Measurements from ENCODE around the gene ZNF468. TPM values are rescaled to one million over a fixed set of nuclear protein-coding genes. Genes with fewer than 3 reads are reported as not detected.
"Not testable (repeated sequence)": the region's sequence is repeated elsewhere in the genome, so short reads cannot be mapped to it uniquely, and the experiment has no call there.

The ZNF468 gene
- total and polyA plus RNA-seq, 2 donors (not counting 1 experiment from before 2014, with no cell fraction given), result 12.6 to 35.3 TPM

DNA sequence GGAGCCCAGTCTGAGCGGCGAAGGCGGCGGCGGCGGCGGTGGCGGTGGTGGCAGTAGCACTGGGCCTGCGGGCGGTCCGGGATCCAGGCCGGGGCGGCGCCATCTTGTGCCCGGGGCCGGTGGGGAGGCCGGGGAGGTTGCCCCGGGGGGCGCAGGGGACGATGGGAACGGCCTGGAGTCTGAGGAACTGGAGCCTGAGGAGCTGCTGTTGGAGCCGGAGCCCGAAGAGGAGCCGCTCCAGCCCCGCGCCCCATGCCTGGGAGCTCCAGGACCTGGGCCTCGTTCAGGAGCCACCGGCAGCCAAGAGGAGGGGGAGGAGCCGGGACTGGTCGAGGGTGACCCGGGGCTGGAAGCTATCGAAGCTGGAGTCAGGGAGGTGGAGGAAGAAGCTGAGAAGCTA is 47.6 kb downstream of the ZNF468 start:
- no peak overlapping the region for H2AFZ ChIP-seq (ENCODE audit: insufficient read depth, low read depth, low read length, poor library complexity, severe bottlenecking)
- TF ChIP-seq, protein P1, sequence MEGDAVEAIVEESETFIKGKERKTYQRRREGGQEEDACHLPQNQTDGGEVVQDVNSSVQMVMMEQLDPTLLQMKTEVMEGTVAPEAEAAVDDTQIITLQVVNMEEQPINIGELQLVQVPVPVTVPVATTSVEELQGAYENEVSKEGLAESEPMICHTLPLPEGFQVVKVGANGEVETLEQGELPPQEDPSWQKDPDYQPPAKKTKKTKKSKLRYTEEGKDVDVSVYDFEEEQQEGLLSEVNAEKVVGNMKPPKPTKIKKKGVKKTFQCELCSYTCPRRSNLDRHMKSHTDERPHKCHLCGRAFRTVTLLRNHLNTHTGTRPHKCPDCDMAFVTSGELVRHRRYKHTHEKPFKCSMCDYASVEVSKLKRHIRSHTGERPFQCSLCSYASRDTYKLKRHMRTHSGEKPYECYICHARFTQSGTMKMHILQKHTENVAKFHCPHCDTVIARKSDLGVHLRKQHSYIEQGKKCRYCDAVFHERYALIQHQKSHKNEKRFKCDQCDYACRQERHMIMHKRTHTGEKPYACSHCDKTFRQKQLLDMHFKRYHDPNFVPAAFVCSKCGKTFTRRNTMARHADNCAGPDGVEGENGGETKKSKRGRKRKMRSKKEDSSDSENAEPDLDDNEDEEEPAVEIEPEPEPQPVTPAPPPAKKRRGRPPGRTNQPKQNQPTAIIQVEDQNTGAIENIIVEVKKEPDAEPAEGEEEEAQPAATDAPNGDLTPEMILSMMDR (IDR thresholded peaks at IDR 0.05), result no peak
- ATAC-seq (ENCODE audit: low read depth), result no peak
- H3K4me3 ChIP-seq (ENCODE audit: control extremely low read depth in 1 of 5, extremely low read depth in 1 of 5, insufficient read depth in 1 of 5, low read depth in 2 of 5, low read length in 4 of 5), result no peak overlapping the region
- no peaks in the 10 kb centered on the region for H4K20me1 ChIP-seq (ENCODE audit: control insufficient read depth, insufficient read depth, low read length, poor library complexity, severe bottlenecking)
- no peaks in the 10 kb centered on the region for H3K4me1 Mint-ChIP-seq
- H3K27me3 Mint-ChIP-seq, result no peaks in the 10 kb centered on the region
- 98% methylated on average over 32 of the region's 32 CpGs for WGBS (ENCODE audit: insufficient coverage)
- H3K79me2 ChIP-seq (ENCODE audit: control insufficient read depth, insufficient read depth, low read length), result no peaks in the 10 kb centered on the region
- H3K4me1 ChIP-seq (ENCODE audit: control insufficient read depth in 2 of 2, insufficient read depth in 2 of 2, low read length in 2 of 2), result no peaks in the 10 kb centered on the region
- H3K27ac Mint-ChIP-seq, result no peak overlapping the region
- intact Hi-C loops (cut with micrococcal nuclease), result no loop called here
- no peak overlapping the region for H3K9ac ChIP-seq (ENCODE audit: low read length)
- H3K9me3 Mint-ChIP-seq (ENCODE audit: insufficient read depth), result peaks cover 17% of the 10 kb centered on the region
- H3K9me3 ChIP-seq (ENCODE audit: control extremely low read depth in 1 of 3, control insufficient read depth in 2 of 3, insufficient read depth in 1 of 3, low read length in 2 of 3), result peaks cover 1 to 60% (median 9%) of the 10 kb centered on the region in 3 donors
- H3K4me2 ChIP-seq (replicated peaks; ENCODE audit: low read depth, low read length, poor library complexity, severe bottlenecking), result no peak overlapping the region
- no peak for DNase-seq
- peaks cover 0 to 34% of the 10 kb centered on the region in 2 experiments for H3K36me3 ChIP-seq (replicated peaks in 1 of 2; ENCODE audit: control extremely low read depth in 1 of 2, control insufficient read depth in 1 of 2, extremely low read depth in 1 of 2, insufficient read depth in 2 of 2, low read length in 1 of 2)
- ChIA-PET POLR2A (no interaction called here), CTCF (interaction anchor here (0.6 kb wide), 1 partner anchor 130 kb away, joined by 3 read pairs; no protein-coding TSS in a partner anchor)
- no peak overlapping the region for H3K27ac ChIP-seq (ENCODE audit: low read length in 2 of 2)
- H3K27me3 ChIP-seq (replicated peaks in 1 of 4; ENCODE audit: control extremely low read depth in 1 of 4, control insufficient read depth in 3 of 4, insufficient read depth in 4 of 4, low read length in 3 of 4), result no peaks in the 10 kb centered on the region
- no peak overlapping the region for H3K4me3 Mint-ChIP-seq

DNA sequence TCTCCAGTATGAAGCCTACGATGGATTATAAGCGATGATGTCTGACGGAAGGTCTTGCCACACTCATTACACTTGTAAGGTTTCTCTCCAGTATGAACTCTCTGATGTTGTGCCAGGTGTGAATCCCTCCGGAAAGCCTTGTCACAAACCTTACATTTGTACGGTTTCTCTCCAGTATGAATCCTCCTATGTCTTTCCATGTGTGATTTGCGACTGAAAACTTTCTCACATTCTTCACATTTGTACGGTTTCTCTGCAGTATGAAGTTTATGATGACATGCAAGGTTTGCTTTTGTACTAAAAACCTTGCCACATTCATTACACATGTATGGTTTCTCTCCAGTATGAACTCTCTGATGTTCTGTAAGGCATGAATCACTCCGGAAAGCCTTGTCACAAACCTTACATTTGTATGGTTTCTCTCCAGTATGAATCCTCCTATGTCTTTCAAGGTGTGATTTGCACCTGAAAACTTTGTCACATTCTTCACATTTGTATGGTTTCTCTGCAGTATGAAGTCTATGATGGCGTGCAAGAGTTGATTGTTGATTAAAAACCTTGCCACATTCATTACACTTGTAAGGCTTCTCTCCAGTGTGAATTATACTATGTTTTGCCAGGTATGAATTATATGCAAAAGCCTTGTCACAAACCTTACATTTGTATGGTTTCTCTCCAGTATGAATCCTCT is 57.3 kb downstream of the ZNF468 start:
- H3K27ac Mint-ChIP-seq; H3K27me3 Mint-ChIP-seq; DNase-seq; H3K79me2 ChIP-seq (ENCODE audit: control insufficient read depth, insufficient read depth, low read length); H3K4me2 ChIP-seq (replicated peaks; ENCODE audit: low read depth, low read length, poor library complexity, severe bottlenecking); intact Hi-C loops (cut with micrococcal nuclease); H3K4me1 Mint-ChIP-seq; H3K9ac ChIP-seq (ENCODE audit: low read length); CTCF ChIA-PET; POLR2A ChIA-PET; H3K27ac ChIP-seq (ENCODE audit: low read length in 2 of 2); H3K4me3 Mint-ChIP-seq; ATAC-seq (ENCODE audit: low read depth); H2AFZ ChIP-seq (ENCODE audit: insufficient read depth, low read depth, low read length, poor library complexity, severe bottlenecking); H4K20me1 ChIP-seq (ENCODE audit: control insufficient read depth, insufficient read depth, low read length, poor library complexity, severe bottlenecking); H3K27me3 ChIP-seq (replicated peaks in 1 of 4; ENCODE audit: control extremely low read depth in 1 of 4, control insufficient read depth in 3 of 4, insufficient read depth in 4 of 4, low read length in 3 of 4); H3K4me1 ChIP-seq (ENCODE audit: control insufficient read depth in 2 of 2, insufficient read depth in 2 of 2, low read length in 2 of 2): not testable (repeated sequence)
- H3K9me3 Mint-ChIP-seq (ENCODE audit: insufficient read depth), result peaks cover 37% of the 10 kb centered on the region
- H3K9me3 ChIP-seq (ENCODE audit: control extremely low read depth in 1 of 3, control insufficient read depth in 2 of 3, insufficient read depth in 1 of 3, low read length in 2 of 3), result peaks cover 31 to 77% (median 53%) of the 10 kb centered on the region in 3 donors
- WGBS (ENCODE audit: insufficient coverage), result 100% methylated on average over 2 of the region's 9 CpGs
- peaks cover 17 to 46% of the 10 kb centered on the region in 2 experiments for H3K36me3 ChIP-seq (replicated peaks in 1 of 2; ENCODE audit: control extremely low read depth in 1 of 2, control insufficient read depth in 1 of 2, extremely low read depth in 1 of 2, insufficient read depth in 2 of 2, low read length in 1 of 2)
- peak overlapping the region in 1 of 5 experiments; percentile 11 for H3K4me3 ChIP-seq (ENCODE audit: control extremely low read depth in 1 of 5, extremely low read depth in 1 of 5, insufficient read depth in 1 of 5, low read depth in 2 of 5, low read length in 4 of 5)
